ENCODE measurements around the gene UPP2. TPM values are rescaled to one million over a fixed set of nuclear protein-coding genes. Genes with fewer than 3 reads are reported as not detected.

UPP2 gene
- total and polyA plus RNA-seq, 2 of the 13 experiments (the other 11 are each of a cell fraction or from before 2014, with no cell fraction given) = 0.07 to 0.28 TPM

- no peak for TF ChIP-seq ZNF318 (CRISPR knock-in tag; IDR thresholded peaks at IDR 0.05)
- peak; percentile 70 for TF ChIP-seq ZNF609 (CRISPR knock-in tag; IDR thresholded peaks at IDR 0.05; ENCODE audit: borderline replicate concordance)
- TF ChIP-seq HMGXB4 (CRISPR knock-in tag; IDR thresholded peaks at IDR 0.05; ENCODE audit: borderline replicate concordance in 1 of 2, low read depth in 1 of 2) = 0 out of 4 replicates have a peak, but pooled peaks of 1 of the 2 experiments have one; percentile 15
- peak; percentile 35; the same call in 1 of the 2 replicates for TF ChIP-seq ETV5 (CRISPR knock-in tag; IDR thresholded peaks at IDR 0.05; ENCODE audit: borderline replicate concordance)
- TF ChIP-seq ZNF335 (CRISPR knock-in tag; IDR thresholded peaks at IDR 0.05) = 0 out of 2 replicates have a peak, but pooled peaks have one; percentile 37
- no peak for TF ChIP-seq ARNT2 (CRISPR knock-in tag; IDR thresholded peaks at IDR 0.05; ENCODE audit: low read depth)
- peak; percentile 83 for TF ChIP-seq ELF3 (CRISPR knock-in tag; IDR thresholded peaks at IDR 0.05)
- peak; percentile 92 for TF ChIP-seq ZBTB20 (CRISPR knock-in tag; IDR thresholded peaks at IDR 0.05; ENCODE audit: borderline replicate concordance, low read depth)
- peak; percentile 23; the same call in 1 of the 2 replicates for TF ChIP-seq ARID3A (IDR thresholded peaks at IDR 0.05; ENCODE audit: low read depth, low read length)
Measured at GRCh38 chr2:158184556-158185343, 83.1 kb downstream of the UPP2 start (continued).
